ENCODE measurements around the gene AXIN1.

Gene AXIN1

GRCh38 chr16:290681-291405 lies 61.7 kb downstream of the AXIN1 start:
- no peak for TF ChIP-seq REST (IDR thresholded peaks at IDR 0.05; ENCODE audit: insufficient read depth in 1 of 2, low read depth in 2 of 2, low read length in 2 of 2)
- no peak for TF ChIP-seq TAF1 (IDR thresholded peaks at IDR 0.05; ENCODE audit: borderline replicate concordance, insufficient read depth, low read length)
- TF ChIP-seq POLR2AphosphoS5 (IDR thresholded peaks at IDR 0.05; ENCODE audit: low read depth, low read length) = no peak
- TF ChIP-seq SIN3A (IDR thresholded peaks at IDR 0.05; ENCODE audit: borderline replicate concordance, insufficient read depth, low read length) = no peak
- TF ChIP-seq FOXP2 (optimal IDR thresholded peaks at IDR 0.05; ENCODE audit: borderline replicate concordance, extremely low read depth, extremely low read length, insufficient read depth) = no peak

GRCh38 chr16:290015-290680 lies 62.4 kb downstream of the AXIN1 start:
- no peak for TF ChIP-seq POLR2AphosphoS5 (IDR thresholded peaks at IDR 0.05; ENCODE audit: low read depth, low read length)
- TF ChIP-seq FOXP2 (optimal IDR thresholded peaks at IDR 0.05; ENCODE audit: borderline replicate concordance, extremely low read depth, extremely low read length, insufficient read depth) = no peak
- no peak for TF ChIP-seq REST (IDR thresholded peaks at IDR 0.05; ENCODE audit: insufficient read depth in 1 of 2, low read depth in 2 of 2, low read length in 2 of 2)
- no peak for TF ChIP-seq SIN3A (IDR thresholded peaks at IDR 0.05; ENCODE audit: borderline replicate concordance, insufficient read depth, low read length)
- TF ChIP-seq TAF1 (IDR thresholded peaks at IDR 0.05; ENCODE audit: borderline replicate concordance, insufficient read depth, low read length) = no peak

GRCh38 chr16:289395-289997 lies 63.0 kb downstream of the AXIN1 start:
- TF ChIP-seq POLR2AphosphoS5 (IDR thresholded peaks at IDR 0.05; ENCODE audit: low read depth, low read length) (no peak), TAF1 (IDR thresholded peaks at IDR 0.05; ENCODE audit: borderline replicate concordance, insufficient read depth, low read length) (no peak), FOXP2 (optimal IDR thresholded peaks at IDR 0.05; ENCODE audit: borderline replicate concordance, extremely low read depth, extremely low read length, insufficient read depth) (no peak), REST (IDR thresholded peaks at IDR 0.05; ENCODE audit: insufficient read depth in 1 of 2, low read depth in 2 of 2, low read length in 2 of 2) (no peak), SIN3A (IDR thresholded peaks at IDR 0.05; ENCODE audit: borderline replicate concordance, insufficient read depth, low read length) (no peak)

- TF ChIP-seq TAF1 (IDR thresholded peaks at IDR 0.05; ENCODE audit: borderline replicate concordance, insufficient read depth, low read length) = no peak
- no peak for TF ChIP-seq REST (IDR thresholded peaks at IDR 0.05; ENCODE audit: insufficient read depth in 1 of 2, low read depth in 2 of 2, low read length in 2 of 2)
- TF ChIP-seq POLR2AphosphoS5 (IDR thresholded peaks at IDR 0.05; ENCODE audit: low read depth, low read length) = no peak
- no peak for TF ChIP-seq FOXP2 (optimal IDR thresholded peaks at IDR 0.05; ENCODE audit: borderline replicate concordance, extremely low read depth, extremely low read length, insufficient read depth)
- no peak for TF ChIP-seq SIN3A (IDR thresholded peaks at IDR 0.05; ENCODE audit: borderline replicate concordance, insufficient read depth, low read length)
Observed at GRCh38 chr16:287981-288920, 64.3 kb downstream of the AXIN1 start.

Data from PFSK-1 (cell line).